ENCODE data around the gene CLPTM1. TPM values are rescaled to one million over a fixed set of nuclear protein-coding genes. Genes with fewer than 3 reads are reported as not detected.

The CLPTM1 gene
- total RNA-seq, 1 donor from 2014 or later = 115 TPM

GRCh38 chr19:45038931-45039893, 84.0 kb downstream of the CLPTM1 start, which contains the start of gene CLASRP:
CLASRP (plus strand) TSS chr19:45039045; CDS start chr19:45040213, 1,168 bp downstream.
- peaks cover 50% of the 10 kb centered on the region for H3K79me2 ChIP-seq (ENCODE audit: insufficient read depth, low read length)
- H3K4me3 ChIP-seq (ENCODE audit: insufficient read depth, low read depth, low read length) = peak within 1 kb of the TSS; percentile 89
- no peak for FAIRE-seq
- peak within 1 kb of the TSS; percentile 91 for H3K4me3 Mint-ChIP-seq (ENCODE audit: unreplicated experiment)
- peaks cover 11% of the 10 kb centered on the region for H3K4me1 ChIP-seq (ENCODE audit: insufficient read depth, low read length)
- peaks cover 21% of the 10 kb centered on the region for H3K36me3 ChIP-seq (ENCODE audit: insufficient read depth, low read length)
- H3K9me3 ChIP-seq (ENCODE audit: insufficient read depth, low read depth, low read length) = no peaks in the 10 kb centered on the region
- peak within 1 kb of the TSS; percentile 88 for H3K27ac Mint-ChIP-seq (ENCODE audit: unreplicated experiment)
- peaks cover 40% of the 10 kb centered on the region for H4K20me1 ChIP-seq (ENCODE audit: insufficient read depth, low read length)
- no peaks in the 10 kb centered on the region for H3K27me3 Mint-ChIP-seq (ENCODE audit: low read depth, unreplicated experiment)
- H2AFZ ChIP-seq (ENCODE audit: low read depth, low read length) = peak within 1 kb of the TSS; percentile 83
- TF ChIP-seq CTCF (IDR thresholded peaks at IDR 0.05; ENCODE audit: insufficient read depth, low read depth, low read length) = no peak
- TF ChIP-seq EZH2 (IDR thresholded peaks at IDR 0.05; ENCODE audit: insufficient read depth, low read length) = no peak
- peaks cover 14% of the 10 kb centered on the region for H3K4me1 Mint-ChIP-seq (ENCODE audit: low read depth, unreplicated experiment)
- H3K4me2 ChIP-seq (ENCODE audit: low read length) = peak within 1 kb of the TSS; percentile 98
- H3K36me3 Mint-ChIP-seq (ENCODE audit: low read depth, unreplicated experiment) = peaks cover 18% of the 10 kb centered on the region
- DNase-seq (ENCODE audit: low read depth) = peak; percentile 75
- H3K9ac ChIP-seq (ENCODE audit: low read length) = peak within 1 kb of the TSS; percentile 99
- no peaks in the 10 kb centered on the region for H3K27me3 ChIP-seq (ENCODE audit: insufficient read depth, low read length)
- H3K27ac ChIP-seq (ENCODE audit: low read depth, low read length) = peak within 1 kb of the TSS; percentile 98
- no peaks in the 10 kb centered on the region for H3K9me3 Mint-ChIP-seq (ENCODE audit: unreplicated experiment)

GRCh38 chr19:45040059-45040771, 85.0 kb downstream of the CLPTM1 start:
- no peak for FAIRE-seq
- peaks cover 60% of the 10 kb centered on the region for H3K79me2 ChIP-seq (ENCODE audit: insufficient read depth, low read length)

More at GRCh38 chr19:45040059-45040771, 85.0 kb downstream of the CLPTM1 start:
- Mint-ChIP-seq H3K36me3 (ENCODE audit: low read depth, unreplicated experiment) (peaks cover 18% of the 10 kb centered on the region), H3K9me3 (ENCODE audit: unreplicated experiment) (no peaks in the 10 kb centered on the region), H3K27me3 (ENCODE audit: low read depth, unreplicated experiment) (no peaks in the 10 kb centered on the region), H3K27ac (ENCODE audit: unreplicated experiment) (peak overlapping the region; percentile 15), H3K4me1 (ENCODE audit: low read depth, unreplicated experiment) (peaks cover 14% of the 10 kb centered on the region), H3K4me3 (ENCODE audit: unreplicated experiment) (peak overlapping the region; percentile 91)
- peak overlapping the region; percentile 99 for H3K9ac ChIP-seq (ENCODE audit: low read length)
- peak overlapping the region; percentile 89 for H3K4me3 ChIP-seq (ENCODE audit: insufficient read depth, low read depth, low read length)
- no peak overlapping the region for H3K27ac ChIP-seq (ENCODE audit: low read depth, low read length)
- no peak overlapping the region for H2AFZ ChIP-seq (ENCODE audit: low read depth, low read length)
- TF ChIP-seq CTCF (IDR thresholded peaks at IDR 0.05; ENCODE audit: insufficient read depth, low read depth, low read length) = no peak
- no peak for TF ChIP-seq EZH2 (IDR thresholded peaks at IDR 0.05; ENCODE audit: insufficient read depth, low read length)
- peaks cover 29% of the 10 kb centered on the region for H3K36me3 ChIP-seq (ENCODE audit: insufficient read depth, low read length)
- peaks cover 11% of the 10 kb centered on the region for H3K4me1 ChIP-seq (ENCODE audit: insufficient read depth, low read length)
- H3K4me2 ChIP-seq (ENCODE audit: low read length) = peak overlapping the region; percentile 98
- no peaks in the 10 kb centered on the region for H3K27me3 ChIP-seq (ENCODE audit: insufficient read depth, low read length)
- peaks cover 50% of the 10 kb centered on the region for H4K20me1 ChIP-seq (ENCODE audit: insufficient read depth, low read length)
- H3K9me3 ChIP-seq (ENCODE audit: insufficient read depth, low read depth, low read length) = no peaks in the 10 kb centered on the region
- DNase-seq (ENCODE audit: low read depth) = no peak
